Thoracic aorta (tissue), 2 donors: ENCODE measurements around the gene SAG. TPM values are rescaled to one million over a fixed set of nuclear protein-coding genes. Genes with fewer than 3 reads are reported as not detected.

ENCODE experiments used
- ATAC-seq: fragments of 150-250 bp; one replicate; pipeline ENCODE4 v1.8.0; 2017; ENCODE audit warnings: low read depth; ENCODE audit not compliant: insufficient number of reproducible peaks, low FRiP score
- DNase-seq: peaks from one replicate; pipeline ENCODE4 v3.0.0-alpha.2; 2020; ENCODE audit warnings: low spot score
- H3K27ac ChIP-seq, 2 donors: fragments of 200-600 bp; sonication (generic); 1 replicate in 1 of 2; 2 replicates in 1 of 2; pipeline ENCODE4 v1.5.1; 2016; ENCODE audit warnings: mild to moderate bottlenecking in 2 of 2, moderate library complexity in 2 of 2
- H3K27me3 ChIP-seq: fragments of 200-600 bp; sonication (generic); replicated peaks from 2 replicates; pipeline ENCODE4 v1.6.0; 2016; ENCODE audit warnings: mild to moderate bottlenecking; ENCODE audit not compliant: insufficient read depth
- H3K36me3 ChIP-seq: fragments of 200-600 bp; sonication (generic); one replicate; pipeline ENCODE4 v1.5.1; 2016
- H3K4me1 ChIP-seq, 2 donors: fragments of 200-600 bp; sonication (generic); 1 replicate in 1 of 2; 2 replicates in 1 of 2; pipeline versions ENCODE4 v1.5.1 to v1.6.0; 2016; ENCODE audit warnings: low read depth in 2 of 2, mild to moderate bottlenecking in 1 of 2; ENCODE audit not compliant: control insufficient read depth in 1 of 2
- H3K4me3 ChIP-seq: fragments of 200-600 bp; sonication (generic); 2 replicates; pipeline ENCODE4 v1.5.1; 2016; ENCODE audit warnings: mild to moderate bottlenecking
- H3K9me3 ChIP-seq: fragments of 200-600 bp; sonication (generic); 2 replicates; pipeline ENCODE4 v1.5.1; 2016
- total RNA-seq, 2 donors: library from RNA; depleted of rRNA; stranded (reverse); fragments of >200 nt; gene quantifications; one replicate each; pipeline versions ENCODE4 v1.1.0 to v1.2.3, GENCODE V29; 2016
- TF ChIP-seq, protein P1 (sequence below): fragments of 200-600 bp; sonication (generic); IDR thresholded peaks from one replicate; pipeline ENCODE4 v1.5.1; 2019; ENCODE audit warnings: antibody characterized with exemption

Gene SAG
- total RNA-seq, 2 donors from 2014 or later, result not detected

DNA sequence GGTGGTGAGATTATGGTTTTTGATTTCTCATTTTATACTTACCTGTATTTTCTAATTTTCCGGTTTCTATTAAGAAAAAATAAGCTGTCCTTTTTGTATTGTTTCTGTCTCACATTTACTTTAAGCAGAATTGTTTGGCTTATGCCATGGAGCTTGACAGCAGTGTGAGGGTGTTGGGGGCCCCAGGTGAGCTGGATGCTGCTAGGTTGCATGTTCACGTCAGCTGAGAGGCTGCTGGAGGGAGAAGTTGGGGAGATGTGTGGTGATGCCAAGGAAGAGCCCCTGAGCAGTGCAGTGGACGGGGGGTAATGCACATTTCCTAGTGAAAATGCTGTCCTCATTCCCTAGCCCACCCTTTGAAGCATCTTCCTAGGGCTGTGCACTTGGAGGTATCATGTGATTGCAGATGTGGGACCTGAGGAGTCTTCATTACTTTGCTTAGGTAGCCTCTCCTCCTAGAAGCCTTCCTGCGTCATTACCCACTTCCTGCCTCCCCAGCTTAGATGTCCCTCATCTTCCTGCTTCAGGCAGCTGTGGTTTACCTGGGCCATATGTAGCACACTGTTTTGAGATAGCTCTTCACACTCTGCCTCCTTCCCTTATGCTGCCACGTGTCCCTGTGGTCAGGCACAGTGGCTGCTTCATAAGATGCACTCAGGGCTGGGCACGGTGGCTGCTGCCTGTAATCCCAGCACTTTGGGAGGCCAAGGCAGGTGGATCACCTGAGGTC is 39.9 kb upstream of the SAG start:
- TF ChIP-seq, protein P1, sequence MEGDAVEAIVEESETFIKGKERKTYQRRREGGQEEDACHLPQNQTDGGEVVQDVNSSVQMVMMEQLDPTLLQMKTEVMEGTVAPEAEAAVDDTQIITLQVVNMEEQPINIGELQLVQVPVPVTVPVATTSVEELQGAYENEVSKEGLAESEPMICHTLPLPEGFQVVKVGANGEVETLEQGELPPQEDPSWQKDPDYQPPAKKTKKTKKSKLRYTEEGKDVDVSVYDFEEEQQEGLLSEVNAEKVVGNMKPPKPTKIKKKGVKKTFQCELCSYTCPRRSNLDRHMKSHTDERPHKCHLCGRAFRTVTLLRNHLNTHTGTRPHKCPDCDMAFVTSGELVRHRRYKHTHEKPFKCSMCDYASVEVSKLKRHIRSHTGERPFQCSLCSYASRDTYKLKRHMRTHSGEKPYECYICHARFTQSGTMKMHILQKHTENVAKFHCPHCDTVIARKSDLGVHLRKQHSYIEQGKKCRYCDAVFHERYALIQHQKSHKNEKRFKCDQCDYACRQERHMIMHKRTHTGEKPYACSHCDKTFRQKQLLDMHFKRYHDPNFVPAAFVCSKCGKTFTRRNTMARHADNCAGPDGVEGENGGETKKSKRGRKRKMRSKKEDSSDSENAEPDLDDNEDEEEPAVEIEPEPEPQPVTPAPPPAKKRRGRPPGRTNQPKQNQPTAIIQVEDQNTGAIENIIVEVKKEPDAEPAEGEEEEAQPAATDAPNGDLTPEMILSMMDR, result no peak
- Histone ChIP-seq H3K9me3 (no peaks in the 10 kb centered on the region), H3K4me1 (no peaks in the 10 kb centered on the region), H3K27ac (no peak overlapping the region), H3K4me3 (no peak overlapping the region), H3K36me3 (peaks cover 59% of the 10 kb centered on the region), H3K27me3 (no peaks in the 10 kb centered on the region)
- DNase-seq (no peak), ATAC-seq (no peak)

DNA sequence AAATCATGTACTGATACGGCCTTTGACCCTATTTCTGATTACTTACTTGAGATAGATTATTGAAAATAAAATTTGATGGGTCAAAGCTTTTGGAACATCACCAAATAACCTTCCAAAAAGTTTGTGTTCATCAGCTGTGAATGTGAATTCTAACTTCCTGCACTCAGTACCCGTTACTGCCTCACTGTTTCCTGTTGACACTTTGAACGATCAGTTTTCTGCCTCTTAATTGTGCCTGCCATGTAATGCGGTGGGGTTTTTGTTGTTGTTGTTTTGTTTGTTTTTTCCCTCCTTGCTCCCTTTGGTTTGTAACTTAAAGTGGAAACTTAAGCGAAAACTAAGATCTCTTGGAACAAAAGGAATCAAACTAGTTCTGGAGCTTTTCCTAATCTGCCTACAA is 37.2 kb upstream of the SAG start:
- Histone ChIP-seq H3K27me3 (no peaks in the 10 kb centered on the region), H3K4me3 (no peak overlapping the region), H3K36me3 (peaks cover 56% of the 10 kb centered on the region), H3K27ac (no peak overlapping the region), H3K9me3 (no peaks in the 10 kb centered on the region), H3K4me1 (no peaks in the 10 kb centered on the region)
- no peak for DNase-seq
- no peak for ATAC-seq
- TF ChIP-seq, protein P1, result no peak

DNA sequence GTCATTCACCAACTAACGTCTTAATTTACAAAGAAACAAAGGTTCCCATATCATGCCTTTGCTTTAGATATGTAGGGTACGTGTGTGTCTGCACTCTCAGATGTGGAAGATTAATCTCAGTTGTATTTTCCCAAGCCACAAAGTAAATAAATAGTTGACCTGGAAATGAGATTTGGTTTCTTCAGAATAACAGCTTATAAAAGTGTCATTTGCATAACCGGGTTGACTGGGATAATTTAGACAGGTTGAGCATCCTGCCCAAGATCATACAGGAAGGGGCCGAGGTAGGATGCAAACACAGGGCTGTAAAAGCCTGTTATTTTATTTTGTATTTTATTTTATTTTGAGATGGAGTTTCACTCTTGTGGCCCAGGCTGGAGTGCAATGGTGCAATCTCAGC is 36.7 kb upstream of the SAG start:
- Histone ChIP-seq H3K9me3 (no peaks in the 10 kb centered on the region), H3K4me1 (no peaks in the 10 kb centered on the region), H3K4me3 (no peak overlapping the region), H3K27me3 (no peaks in the 10 kb centered on the region), H3K27ac (no peak overlapping the region), H3K36me3 (peaks cover 53% of the 10 kb centered on the region)
- ATAC-seq (no peak), DNase-seq (no peak)
- TF ChIP-seq, protein P1, result no peak

DNA sequence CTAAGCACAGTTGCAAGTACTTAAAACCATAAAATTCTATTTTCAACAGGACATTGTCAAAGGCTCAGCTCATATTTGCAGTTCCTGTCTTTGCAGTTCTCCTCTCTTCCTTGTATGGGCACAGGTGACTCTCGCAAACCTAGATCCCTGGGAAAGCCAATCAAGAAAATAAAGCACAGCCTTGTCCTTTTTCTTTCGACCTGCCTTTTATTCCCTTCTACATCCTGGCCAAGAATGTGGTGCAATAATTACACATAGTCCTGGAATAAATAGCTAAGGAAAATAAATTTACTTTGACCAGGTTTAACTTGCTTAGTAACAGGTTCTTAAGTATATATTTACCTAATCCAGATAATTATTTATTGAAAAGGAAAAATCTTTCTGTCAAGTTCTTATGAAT is 35.9 kb upstream of the SAG start:
- no peak overlapping the region for H3K4me3 ChIP-seq
- no peaks in the 10 kb centered on the region for H3K9me3 ChIP-seq
- no peak overlapping the region for H3K27ac ChIP-seq
- H3K36me3 ChIP-seq, result peaks cover 52% of the 10 kb centered on the region
- no peaks in the 10 kb centered on the region for H3K27me3 ChIP-seq
- ATAC-seq (no peak), DNase-seq (no peak)
- TF ChIP-seq, protein P1, result no peak
- no peaks in the 10 kb centered on the region for H3K4me1 ChIP-seq

DNA sequence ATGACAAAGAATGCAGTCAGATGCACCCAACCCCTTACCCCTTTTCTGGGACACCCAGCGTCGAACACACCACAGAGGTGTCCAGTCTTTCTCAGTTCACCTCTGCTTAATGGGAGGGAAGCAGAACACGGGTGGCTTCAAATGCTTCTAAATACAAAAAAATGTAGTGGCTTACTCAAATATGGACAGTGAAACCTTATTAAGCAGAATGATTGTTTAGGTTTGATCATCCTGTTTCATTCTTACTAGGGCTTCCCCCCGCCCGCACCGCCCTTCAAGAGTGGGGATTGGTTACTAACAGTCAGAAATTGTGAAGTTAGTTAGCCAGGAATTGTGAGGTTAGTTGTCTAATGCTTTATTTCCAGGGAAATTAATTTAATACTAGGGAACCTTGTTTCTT is 34.5 kb upstream of the SAG start:
- TF ChIP-seq, protein P1, result no peak
- DNase-seq, result no peak
- ATAC-seq, result no peak
- Histone ChIP-seq H3K27ac (no peak overlapping the region), H3K9me3 (no peaks in the 10 kb centered on the region), H3K4me3 (no peak overlapping the region), H3K36me3 (peaks cover 53% of the 10 kb centered on the region), H3K4me1 (no peaks in the 10 kb centered on the region), H3K27me3 (no peaks in the 10 kb centered on the region)
